HG03457 (cell line): ENCODE data around the gene SLC38A10.
"Not testable (repeated sequence)": the region's sequence is repeated elsewhere in the genome, so short reads cannot be mapped to it uniquely, and the experiment has no call there.

Experiments used
- ATAC-seq: cut with Tn5 transposase; IDR thresholded peaks from one replicate; pipeline ENCODE4 v1.9.1; 2021; ENCODE audit warnings: moderate number of reproducible peaks; ENCODE audit not compliant: unreplicated experiment

SLC38A10 gene

DNA sequence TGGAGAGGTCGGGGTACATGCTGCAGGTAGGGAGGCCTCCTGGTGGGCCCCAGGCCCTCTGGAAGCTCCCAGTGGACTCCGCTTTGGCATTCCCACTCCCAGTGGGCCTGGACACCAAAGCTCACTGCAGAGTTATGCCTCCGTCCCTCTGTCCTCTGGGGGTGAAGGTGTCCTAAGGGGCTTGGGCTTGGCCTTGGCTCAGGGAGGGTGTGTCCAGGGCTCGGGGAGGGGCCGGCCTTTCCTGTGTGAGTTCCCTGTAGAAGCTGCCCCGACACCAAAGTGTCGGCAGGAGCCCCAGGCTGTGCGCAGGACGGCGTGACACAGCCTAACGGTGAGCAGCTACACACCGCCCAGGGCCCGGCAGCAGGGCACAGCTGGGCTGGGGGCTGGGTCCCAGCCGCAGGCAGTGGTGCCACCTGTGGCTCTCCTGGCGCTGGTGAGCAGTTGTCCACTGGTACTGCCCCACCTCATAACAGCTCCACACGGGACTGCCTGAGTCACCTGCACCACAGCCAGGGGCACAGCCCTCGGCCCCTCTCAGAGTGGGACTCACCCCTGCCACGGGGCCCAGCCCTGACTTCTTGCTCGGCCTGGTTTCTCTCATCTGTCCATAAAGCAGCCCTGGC is 62.4 kb downstream of the SLC38A10 start:
- ATAC-seq, result no peak

DNA sequence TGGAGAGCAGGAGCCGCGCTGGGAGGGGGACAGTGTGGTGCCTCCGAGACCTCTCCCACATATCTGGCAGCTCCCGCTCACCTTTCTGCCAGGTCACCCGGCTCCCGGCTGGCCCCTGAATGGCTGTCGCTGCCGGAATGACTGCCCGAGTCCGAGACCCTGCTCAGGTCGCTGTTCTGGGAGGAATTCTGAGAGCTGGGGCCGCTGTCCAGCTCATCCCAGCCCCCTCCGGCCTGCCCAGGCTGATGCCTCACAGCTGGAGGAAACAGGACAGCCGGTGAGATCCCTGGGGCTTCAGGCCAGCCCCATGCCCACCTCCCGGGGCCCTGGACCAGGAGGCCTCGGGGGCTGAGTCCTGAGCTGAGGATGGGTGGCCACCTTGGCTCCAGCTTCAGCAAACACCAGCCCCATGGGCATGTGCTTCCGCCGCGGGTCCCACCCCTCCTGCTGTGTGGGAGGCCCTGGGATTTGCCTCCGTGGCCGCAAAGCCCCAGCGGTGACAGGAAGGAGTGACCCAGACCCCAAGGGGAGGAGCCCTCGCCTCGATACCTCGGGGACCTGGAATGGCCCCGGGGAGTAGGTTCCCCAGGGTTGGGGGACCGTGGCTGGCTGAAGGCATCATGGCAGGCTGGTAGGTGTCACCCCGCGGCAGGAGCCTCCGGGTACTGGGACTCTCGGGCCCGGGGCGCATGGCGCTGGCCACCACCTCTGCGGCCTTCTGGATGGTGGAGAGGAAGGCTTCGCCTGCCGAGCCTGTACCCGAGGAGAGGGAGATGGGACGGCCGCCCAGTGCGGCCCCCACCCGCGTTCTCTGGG is 63.1 kb downstream of the SLC38A10 start:
- no peak for ATAC-seq

DNA sequence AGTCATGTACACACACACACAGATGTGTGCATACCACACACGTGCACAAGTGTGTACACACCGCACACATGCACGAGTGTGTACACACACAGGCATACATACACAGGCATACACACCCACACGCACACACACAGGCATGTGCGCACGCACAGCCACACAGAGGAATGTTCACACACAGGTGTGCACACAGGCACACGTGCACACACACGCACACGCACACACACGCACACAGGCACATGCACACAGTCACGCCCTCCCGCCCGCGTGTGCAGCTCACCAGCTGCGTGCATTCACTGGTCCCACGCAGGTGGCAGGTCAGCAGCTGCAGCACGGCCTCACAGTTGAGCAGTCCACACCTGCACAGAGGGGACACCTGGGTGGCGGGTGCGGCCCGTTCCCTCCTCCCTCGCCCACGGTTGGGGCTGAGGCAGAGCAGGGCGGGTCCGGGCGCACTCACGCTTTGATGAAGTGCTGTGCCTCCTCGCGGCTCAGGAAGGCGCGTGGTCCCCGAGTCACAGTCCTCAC is 63.9 kb downstream of the SLC38A10 start:
- ATAC-seq, result no peak

DNA sequence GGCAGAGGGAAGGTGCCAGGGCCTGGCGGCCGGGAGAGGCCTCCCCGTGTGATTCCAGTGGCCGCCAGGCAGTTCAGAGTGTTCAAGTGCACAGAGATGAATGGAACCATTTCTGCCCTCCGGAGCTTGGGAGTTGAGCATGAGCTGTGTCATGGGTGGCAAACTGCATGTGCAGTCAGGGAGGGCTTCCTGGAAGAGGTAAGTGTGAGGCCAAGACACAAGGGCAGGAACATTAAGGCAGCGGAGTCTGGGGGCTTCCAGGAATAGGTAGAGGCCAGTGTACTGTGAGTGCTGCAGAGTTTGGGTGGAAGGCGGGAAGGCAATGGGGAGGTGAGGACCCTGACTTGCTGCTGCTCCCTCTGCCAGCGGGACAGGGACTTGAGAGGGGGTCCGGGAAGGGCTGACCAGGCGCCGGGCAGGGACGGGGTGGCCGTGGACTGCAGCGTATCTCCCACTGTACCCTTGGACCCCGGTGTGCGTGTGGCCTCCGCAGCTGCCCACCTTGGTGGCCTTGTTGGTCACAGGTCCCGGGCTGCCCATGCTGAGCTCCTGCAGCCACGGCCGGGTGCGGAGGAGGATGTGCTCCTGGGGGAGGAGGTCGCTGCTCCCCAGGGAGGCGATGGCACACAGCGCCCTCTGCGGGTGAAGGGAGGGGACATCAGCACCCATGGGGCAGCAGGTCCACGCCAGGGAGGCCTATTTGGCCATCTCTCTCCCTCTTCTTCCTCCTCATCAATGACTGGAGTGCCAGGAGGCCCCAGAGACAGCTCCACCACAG is 64.9 kb downstream of the SLC38A10 start:
- ATAC-seq, result no peak

DNA sequence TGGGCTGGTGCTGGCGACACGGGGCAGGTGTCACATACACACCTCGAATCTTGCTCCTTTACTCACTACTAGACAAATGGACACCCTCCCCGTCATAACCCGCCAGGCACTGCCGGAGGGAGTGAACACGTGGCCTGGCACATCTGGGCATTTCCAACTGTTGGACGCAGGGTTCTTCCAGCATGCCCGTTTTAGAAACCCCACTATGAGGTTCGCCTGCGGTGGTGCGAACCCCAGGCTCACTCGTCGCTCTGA is 65.5 kb downstream of the SLC38A10 start:
- no peak for ATAC-seq

DNA sequence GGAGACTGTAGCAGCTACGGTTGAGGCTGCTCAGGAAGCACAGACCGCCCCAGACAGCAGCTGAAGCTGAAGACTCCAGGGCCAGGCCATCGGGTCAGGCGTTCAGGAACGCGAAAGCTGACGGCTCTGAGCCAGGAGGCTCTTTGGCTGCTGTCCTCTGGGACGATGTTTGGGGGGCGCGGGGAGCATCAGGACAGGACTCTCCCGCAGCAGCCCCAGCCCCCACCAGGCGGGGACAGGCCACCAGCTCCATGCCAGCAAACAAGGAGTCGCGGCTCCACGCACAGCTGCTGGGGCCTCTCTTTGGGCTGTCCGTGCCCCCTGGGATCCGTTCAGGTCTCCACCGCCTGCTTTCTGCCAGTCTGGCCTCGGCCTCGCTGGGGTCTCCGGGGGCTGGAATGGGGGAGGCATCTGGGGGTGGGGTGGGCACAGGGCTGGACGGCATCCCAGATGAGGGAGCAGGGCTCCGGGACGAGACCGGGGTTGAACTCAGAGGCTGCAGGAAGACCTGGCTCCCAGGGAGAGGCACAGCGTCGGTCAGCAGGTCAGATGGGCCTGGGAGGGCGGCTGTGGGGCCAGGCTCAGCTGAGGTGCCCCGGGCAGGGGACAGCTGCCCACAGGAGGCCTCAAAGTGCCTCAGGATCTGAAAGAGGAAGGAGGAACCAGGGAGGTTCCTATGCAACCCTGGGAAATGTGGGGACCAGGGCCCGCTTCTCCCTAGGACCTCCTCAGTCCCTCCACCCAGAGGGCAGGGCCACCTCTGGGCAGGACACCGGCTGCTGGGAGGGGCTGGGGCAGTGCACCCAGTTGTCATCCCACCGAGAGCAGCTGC is 66.1 kb downstream of the SLC38A10 start:
- ATAC-seq, result no peak

DNA sequence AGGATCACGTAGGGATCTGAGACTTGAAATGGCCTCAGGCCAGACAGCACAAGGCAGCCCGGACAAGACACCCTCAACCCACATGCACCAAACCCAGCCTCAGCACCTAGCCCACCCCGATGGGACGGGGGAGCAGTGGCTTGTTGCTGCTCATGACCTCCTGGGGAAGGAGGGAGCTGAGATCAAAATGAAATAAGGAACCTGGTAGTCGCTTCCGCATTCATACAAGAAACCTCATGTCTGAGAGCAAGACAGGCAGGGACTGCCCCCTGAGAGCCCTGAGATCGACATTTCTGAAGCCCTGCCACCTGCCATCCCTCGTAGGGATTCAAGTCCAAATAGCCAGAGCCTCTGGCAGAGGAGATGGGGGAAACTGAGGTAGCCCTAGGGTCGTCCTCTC is 66.7 kb downstream of the SLC38A10 start:
- no peak for ATAC-seq

DNA sequence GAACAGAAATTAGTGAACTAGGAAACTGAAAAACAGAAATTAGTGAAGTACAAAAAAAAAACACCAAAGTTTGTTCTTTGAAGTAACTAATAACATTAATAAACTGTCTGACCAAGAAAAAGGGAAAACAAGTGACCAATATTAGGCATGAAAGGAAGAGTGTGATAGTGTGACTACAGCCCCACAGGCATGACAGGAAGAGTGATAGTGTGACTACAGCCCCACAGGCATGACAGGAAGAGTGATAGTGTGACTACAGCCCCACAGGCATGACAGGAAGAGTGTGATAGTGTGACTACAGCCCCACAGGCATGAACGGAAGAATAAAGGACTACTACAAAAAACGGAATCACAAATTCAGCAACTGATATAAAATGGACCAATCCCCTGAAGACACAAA is 67.5 kb downstream of the SLC38A10 start:
- ATAC-seq, result not testable (repeated sequence)

DNA sequence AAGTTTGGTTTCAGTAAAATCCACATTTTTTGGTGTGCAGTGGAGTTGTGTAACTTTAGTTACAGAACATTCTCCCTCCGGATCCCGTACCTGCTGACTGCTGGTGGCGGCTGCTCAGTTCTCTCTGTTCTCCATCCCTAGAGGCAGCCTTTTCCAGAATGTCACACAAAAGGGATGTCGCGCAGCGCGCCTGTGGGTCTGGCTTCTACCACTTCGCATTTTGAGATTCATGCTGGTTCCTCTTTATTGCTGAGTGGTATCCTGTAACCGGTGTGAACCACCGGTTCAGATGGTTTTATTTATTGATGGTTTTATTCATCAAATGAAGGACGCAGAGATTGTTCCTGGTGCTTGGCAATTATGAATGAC is 71.4 kb downstream of the SLC38A10 start:
- no peak for ATAC-seq

DNA sequence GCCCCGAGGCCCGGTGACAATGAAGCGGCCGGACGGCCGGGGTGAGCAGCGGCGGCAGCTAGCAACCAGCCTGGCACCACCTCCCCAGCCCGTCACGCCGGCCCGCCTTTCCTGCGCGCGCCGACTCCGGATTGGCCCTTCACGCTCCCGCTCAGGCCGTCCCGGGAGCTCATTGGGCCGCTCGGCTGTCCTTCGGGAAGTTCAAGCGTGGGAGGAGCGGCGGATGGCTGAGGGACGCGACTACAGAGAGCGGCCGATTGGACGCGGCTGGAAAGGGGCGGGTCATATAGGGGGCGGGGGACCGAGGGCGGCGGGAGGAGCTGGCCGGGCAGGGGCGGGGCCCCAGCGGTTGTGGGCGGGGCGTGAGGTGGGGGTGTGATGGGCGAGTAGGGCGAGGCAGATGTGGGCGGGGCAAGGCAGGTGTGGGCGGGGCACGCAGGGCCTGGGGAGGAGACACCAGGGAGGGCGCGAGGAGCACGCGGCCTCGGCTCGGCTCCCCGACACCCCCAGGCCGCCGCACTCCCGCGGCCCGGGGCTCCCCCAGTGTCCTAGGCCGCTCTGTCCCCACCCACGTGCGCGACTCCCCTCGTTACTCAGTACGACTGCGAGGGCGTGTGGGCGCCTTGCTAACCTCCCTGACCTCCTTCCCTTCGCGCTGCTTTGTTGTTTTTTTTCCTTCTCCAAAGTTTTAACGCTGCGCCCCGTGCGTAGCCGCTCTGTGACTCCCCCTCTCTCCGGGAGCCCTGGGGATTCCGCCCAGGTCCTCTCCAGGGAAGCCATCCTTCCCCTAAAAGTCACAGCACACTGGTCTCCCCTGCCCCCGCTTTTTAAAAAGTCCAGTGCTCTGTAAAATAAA is 72.0 kb downstream of the SLC38A10 start, which contains the start of gene CEP131:
CEP131 (minus strand) TSS at position 60 of the 856 bp plus-strand sequence. CDS start 2,909 bp downstream, outside the sequence.
- peak; percentile 91 for ATAC-seq

DNA sequence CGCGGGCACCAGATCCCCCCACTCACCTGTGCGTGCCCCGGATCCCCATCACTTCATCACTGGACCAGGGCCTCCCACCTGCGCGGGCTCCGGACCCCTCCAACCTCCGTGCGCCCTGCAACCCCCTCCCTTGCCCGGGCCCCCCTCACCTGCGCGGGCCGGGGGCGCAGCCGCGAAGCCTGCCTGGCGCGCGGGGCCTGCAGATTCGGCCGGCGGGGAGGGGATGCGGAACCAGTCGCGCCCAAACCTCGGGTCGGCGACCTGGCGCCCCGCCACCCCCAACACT is 72.5 kb downstream of the SLC38A10 start:
- no peak for ATAC-seq

DNA sequence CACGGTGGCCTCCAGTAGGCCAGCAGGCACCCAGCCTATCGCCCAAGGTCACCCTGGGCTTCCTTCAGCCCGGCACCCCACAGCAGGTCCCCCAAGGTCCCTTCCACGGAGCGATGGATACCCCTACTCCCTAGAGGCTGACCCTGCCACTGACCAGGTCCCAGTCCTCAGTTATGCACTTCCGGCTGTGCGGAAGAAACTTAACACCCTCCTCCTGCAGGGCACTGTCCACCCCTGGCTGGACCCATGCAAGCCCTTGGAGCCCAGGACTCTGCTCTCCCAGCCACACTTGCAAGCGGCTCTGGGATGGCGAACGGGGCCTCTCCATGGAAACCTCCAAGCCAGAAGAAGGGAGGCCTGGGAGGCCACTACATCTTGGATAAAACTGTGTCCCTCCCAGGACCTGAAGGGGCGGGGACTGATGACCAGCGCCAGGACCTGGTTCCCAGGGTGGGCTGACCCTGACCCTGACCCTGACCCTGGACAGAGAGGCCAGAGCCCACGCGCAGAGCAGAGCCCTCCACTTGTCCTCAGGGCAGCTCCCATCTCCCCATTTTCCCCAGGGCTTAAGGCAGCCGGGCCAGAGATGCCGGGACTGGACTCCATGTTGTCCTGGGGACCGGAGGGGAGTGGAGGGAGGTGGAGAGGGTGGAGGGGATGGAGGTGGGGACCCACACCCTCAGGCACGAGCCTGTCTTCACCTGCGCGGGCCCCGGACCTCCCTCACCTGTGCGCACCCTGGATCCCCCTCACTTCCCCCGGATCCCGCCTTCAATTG is 73.1 kb downstream of the SLC38A10 start:
- no peak for ATAC-seq

DNA sequence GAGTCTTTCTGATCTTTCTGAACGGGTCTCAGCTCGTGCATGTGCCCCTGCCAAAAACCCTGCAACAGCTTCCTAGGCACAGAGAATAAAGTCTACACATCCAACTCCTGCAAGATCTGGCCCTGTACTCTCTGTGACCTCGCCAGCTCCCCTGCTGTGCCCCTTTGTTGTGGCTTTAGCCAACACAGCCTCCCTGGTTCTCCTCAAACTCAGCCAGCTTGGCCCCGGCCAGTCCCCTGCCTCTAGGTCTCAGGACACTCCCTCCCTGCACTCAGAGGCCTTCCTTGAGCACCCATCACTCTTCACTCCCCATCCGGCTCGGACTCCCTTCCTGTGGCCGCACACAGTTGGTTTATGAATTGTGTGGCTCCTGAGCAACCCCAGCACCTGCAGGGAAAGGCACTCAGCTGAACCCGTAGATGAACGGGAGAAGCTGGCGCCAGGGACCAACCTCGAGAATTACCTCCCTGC is 73.7 kb downstream of the SLC38A10 start:
- ATAC-seq, result no peak

DNA sequence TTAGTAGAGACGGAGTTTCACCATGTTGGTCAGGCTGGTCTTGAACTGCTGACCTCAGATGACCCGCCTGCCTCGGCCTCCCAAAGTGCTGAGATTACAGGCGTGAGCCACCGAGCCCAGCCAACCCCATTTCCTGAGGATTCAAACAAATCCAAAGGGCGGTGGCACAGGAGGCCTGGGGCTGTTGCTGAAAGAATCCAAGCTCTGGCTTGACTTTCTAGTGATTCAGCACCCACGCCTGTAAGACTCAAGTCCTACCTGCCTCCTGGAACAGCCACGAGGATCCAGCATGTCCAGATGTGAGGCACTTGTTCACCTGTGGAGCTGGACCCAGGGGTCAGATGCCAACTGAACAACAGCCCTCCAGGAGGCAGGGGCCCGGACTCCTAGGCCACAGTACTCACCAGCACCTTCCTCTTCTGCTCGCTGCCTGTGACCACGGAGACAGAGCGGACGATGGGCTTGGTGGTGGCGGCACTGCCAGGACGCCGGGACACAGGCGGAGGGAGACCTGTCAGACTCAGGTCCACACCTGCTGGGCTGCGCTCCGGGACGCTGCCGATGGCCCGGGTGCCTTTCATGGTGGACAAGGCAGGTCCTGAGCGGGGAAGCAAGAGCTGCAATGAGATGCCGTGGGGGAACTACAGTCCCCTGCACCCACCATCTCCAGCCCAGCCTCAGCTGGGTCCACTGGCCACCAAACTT is 75.5 kb downstream of the SLC38A10 start:
- ATAC-seq, result no peak

DNA sequence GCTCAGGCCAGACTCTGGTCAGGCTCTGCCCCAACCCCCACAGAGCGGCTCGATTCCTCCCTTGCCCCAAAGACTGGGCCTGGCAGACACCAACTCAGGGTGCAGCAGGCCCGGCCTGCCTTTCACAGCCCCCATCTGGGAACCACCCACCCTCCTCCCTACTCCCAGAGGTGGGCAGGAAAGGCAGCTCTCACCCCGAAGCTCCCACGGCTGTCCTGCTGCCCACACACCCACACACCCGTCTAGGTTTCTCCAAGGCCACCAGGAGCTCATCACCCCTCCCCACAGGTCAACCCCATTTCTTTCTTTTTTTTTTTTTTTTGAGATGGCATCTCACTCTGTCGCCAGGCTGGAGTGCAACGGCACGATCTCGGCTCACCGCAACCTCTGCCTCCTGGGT is 76.1 kb downstream of the SLC38A10 start:
- ATAC-seq, result no peak

DNA sequence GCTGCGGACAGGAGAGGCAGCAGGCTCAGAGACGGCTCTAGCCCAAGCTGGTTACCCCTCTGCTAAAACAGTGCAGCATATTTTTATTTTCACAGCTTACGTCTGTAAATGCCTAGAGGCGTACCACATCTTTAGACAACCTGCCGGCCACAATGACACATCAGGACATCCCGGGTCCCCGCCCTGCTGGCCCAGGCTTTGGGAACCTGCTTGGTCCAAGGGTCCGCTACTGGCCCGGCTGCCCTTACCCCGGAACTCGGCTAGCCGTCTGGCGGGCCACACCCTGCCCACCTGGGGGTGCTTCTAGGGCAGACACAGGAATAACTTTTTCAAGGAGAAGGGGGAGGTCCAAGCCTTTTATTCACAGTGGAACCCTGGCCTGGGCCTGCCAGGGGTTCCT is 76.6 kb downstream of the SLC38A10 start:
- ATAC-seq, result no peak

DNA sequence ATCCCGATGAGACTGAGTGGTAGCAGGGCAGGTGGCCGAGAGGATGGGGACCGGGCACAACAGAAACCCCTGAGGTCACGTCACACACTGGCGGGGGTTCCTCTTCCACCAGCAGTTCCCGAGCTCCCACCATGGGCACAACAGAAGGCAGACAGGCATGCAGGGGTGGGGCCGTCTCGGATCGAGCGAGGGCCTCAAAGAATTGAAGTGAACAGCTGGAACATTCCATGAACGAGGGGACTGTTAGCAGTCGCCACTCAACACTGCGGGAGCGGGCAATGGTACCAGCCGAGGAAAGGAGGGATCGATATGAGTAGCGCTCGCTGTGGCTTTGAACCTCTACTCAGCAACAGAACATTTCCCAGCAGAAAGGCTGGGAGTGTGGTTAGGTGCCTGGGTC is 77.6 kb downstream of the SLC38A10 start:
- ATAC-seq, result no peak

DNA sequence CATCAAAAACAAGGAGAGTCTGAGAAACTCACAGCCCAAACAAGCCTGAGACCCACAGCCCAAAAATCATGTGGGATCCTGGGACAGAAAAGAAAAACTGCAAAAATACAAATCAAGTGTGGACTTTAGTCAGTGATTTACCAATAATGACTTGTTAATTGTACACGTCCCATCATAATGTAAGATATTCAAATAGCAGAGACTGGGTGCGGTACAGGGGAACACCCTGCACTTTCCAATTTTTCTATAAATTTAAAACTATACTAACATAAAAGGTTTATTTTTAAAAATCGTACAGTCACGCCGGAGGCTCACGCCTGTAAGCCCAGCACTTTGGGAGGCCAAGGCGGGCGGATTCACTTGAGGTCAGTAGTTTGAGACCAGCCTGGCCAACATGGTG is 81.1 kb downstream of the SLC38A10 start:
- no peak for ATAC-seq

DNA sequence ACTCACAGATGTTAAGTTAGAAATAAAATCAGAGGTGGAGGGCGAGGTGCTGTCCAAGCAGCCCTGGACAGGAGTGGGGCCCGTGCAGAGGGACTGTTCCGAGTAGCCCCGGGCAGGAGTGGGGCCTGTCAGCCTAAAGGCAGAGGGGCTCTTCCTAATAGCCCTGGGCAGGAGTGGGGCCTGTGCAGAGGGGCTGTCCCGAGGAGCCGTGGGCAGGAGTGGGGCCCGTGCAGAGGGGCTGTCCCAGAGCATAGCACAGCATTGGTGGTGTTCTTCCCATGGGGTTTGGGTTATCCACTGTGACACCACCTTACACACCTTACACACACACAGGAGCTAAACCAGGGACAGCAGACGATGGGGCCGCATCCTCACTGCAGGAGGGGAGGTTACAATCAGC is 82.7 kb downstream of the SLC38A10 start:
- no peak for ATAC-seq
